Erythroblast (primary cell): Measurements from ENCODE around the gene SPDYC.
A peak's percentile ranks its signal among the peaks of the same experiment; 100 is the strongest.

Experiments
- DNase-seq, 2 experiments: peaks; one replicate each; lab custom pipeline; 2025; lab: John Stamatoyannopoulos, UW
- GATA1 ChIP-seq: IDR thresholded peaks from 2 replicates; pipeline ENCODE4 v1.6.1; 2011; ENCODE audit warnings: low read depth, mild to moderate bottlenecking, control low read depth, low read length, moderate library complexity
- POLR2A ChIP-seq: IDR thresholded peaks from 2 replicates; pipeline ENCODE4 v1.6.1; 2011; ENCODE audit warnings: mild to moderate bottlenecking, low read length

The SPDYC gene

GRCh38 chr11:65187971-65188461 lies 18.0 kb downstream of the SPDYC start:
- DNase-seq = no peak
- TF ChIP-seq GATA1 (no peak), POLR2A (no peak)

- TF ChIP-seq POLR2A = no peak
- TF ChIP-seq GATA1 = no peak
- no peak for DNase-seq
Measured at GRCh38 chr11:65188486-65188885, 18.5 kb downstream of the SPDYC start.

GRCh38 chr11:65189191-65189590 lies 19.2 kb downstream of the SPDYC start:
- no peak for TF ChIP-seq POLR2A
- no peak for TF ChIP-seq GATA1
- no peak for DNase-seq

- no peak for DNase-seq
- TF ChIP-seq GATA1 (no peak), POLR2A (no peak)
Measured at GRCh38 chr11:65194564-65194963, 24.5 kb downstream of the SPDYC start.

GRCh38 chr11:65204143-65204542 lies 34.1 kb downstream of the SPDYC start:
- DNase-seq = no peak
- TF ChIP-seq POLR2A (no peak), GATA1 (no peak)

GRCh38 chr11:65204646-65205601 lies 34.9 kb downstream of the SPDYC start:
- TF ChIP-seq GATA1 (no peak), POLR2A (no peak)

GRCh38 chr11:65205602-65205967 lies 35.6 kb downstream of the SPDYC start:
- no peak for DNase-seq
- no peak for TF ChIP-seq GATA1
- no peak for TF ChIP-seq POLR2A

More at GRCh38 chr11:65204646-65205601, 34.9 kb downstream of the SPDYC start:
- peak; percentile 55 to 75 for DNase-seq

GRCh38 chr11:65206441-65206841 lies 36.4 kb downstream of the SPDYC start:
- DNase-seq = no peak
- TF ChIP-seq POLR2A = no peak
- no peak for TF ChIP-seq GATA1

- TF ChIP-seq POLR2A = no peak
- no peak for TF ChIP-seq GATA1
- no peak for DNase-seq
Measured at GRCh38 chr11:65206901-65207300, 36.9 kb downstream of the SPDYC start.

- no peak for TF ChIP-seq POLR2A
- no peak for TF ChIP-seq GATA1
- no peak for DNase-seq
Measured at GRCh38 chr11:65207918-65208784, 38.1 kb downstream of the SPDYC start.

GRCh38 chr11:65208785-65209710 lies 39.0 kb downstream of the SPDYC start:
- DNase-seq = no peak
- TF ChIP-seq GATA1 (no peak), POLR2A (no peak)

- DNase-seq = no peak
- no peak for TF ChIP-seq POLR2A
- TF ChIP-seq GATA1 = no peak
Measured at GRCh38 chr11:65209711-65210360, 39.8 kb downstream of the SPDYC start.
